Hepatocyte (in vitro differentiated cells): ENCODE results near the gene SSTR1. TPM values are rescaled to one million over a fixed set of nuclear protein-coding genes. Genes with fewer than 3 reads are reported as not detected.

Experiments used
- DNase-seq: peaks from one replicate; pipeline ENCODE4 v3.0.0-alpha.2; 2016; ENCODE audit warnings: low spot score
- H2AFZ ChIP-seq: fragments of 200-600 bp; sonication (generic); 2 replicates; pipeline ENCODE4 v1.6.0; 2016; ENCODE audit warnings: antibody characterized with exemption, mild to moderate bottlenecking
- H3K27ac ChIP-seq: fragments of 200-600 bp; sonication (generic); 2 replicates; pipeline ENCODE4 v1.5.1; 2016; ENCODE audit warnings: mild to moderate bottlenecking
- H3K27me3 ChIP-seq: fragments of 200-600 bp; sonication (generic); 2 replicates; pipeline ENCODE4 v1.6.1; 2016
- H3K36me3 ChIP-seq: fragments of 200-600 bp; sonication (generic); replicated peaks from 2 replicates; pipeline ENCODE4 v1.5.1; 2016; ENCODE audit warnings: low read depth; ENCODE audit not compliant: insufficient read depth
- H3K4me1 ChIP-seq: fragments of 200-600 bp; sonication (generic); 2 replicates; pipeline ENCODE4 v1.5.1; 2016; ENCODE audit warnings: mild to moderate bottlenecking, moderate library complexity; ENCODE audit not compliant: insufficient read depth
- H3K4me2 ChIP-seq: fragments of 200-600 bp; sonication (generic); 2 replicates; pipeline ENCODE4 v1.6.0; 2016
- H3K4me3 ChIP-seq: fragments of 200-600 bp; sonication (generic); 2 replicates; pipeline ENCODE4 v1.5.1; 2016; ENCODE audit warnings: mild to moderate bottlenecking
- H3K79me2 ChIP-seq: fragments of 200-600 bp; sonication (generic); 2 replicates; pipeline ENCODE4 v1.6.0; 2017; ENCODE audit warnings: mild to moderate bottlenecking
- H3K9me2 ChIP-seq: fragments of 200-600 bp; sonication (generic); replicated peaks from 2 replicates; pipeline ENCODE4 v1.6.0; 2017; ENCODE audit warnings: mild to moderate bottlenecking; ENCODE audit not compliant: insufficient read depth
- H3K9me3 ChIP-seq: fragments of 200-600 bp; sonication (generic); 2 replicates; pipeline ENCODE4 v1.5.1; 2016; ENCODE audit warnings: low read depth, mild to moderate bottlenecking
- H4K20me1 ChIP-seq: fragments of 200-600 bp; sonication (generic); 2 replicates; pipeline ENCODE4 v1.6.0; 2016; ENCODE audit warnings: mild to moderate bottlenecking; ENCODE audit not compliant: insufficient read depth, poor library complexity, severe bottlenecking
- EZH2 ChIP-seq: fragments of 200-600 bp; sonication (generic); IDR thresholded peaks from 2 replicates; pipeline ENCODE4 v1.6.1; 2016; ENCODE audit warnings: antibody characterized with exemption, mild to moderate bottlenecking, borderline replicate concordance
- EZH2phosphoT487 ChIP-seq: fragments of 200-600 bp; sonication (generic); IDR thresholded peaks from one replicate; pipeline ENCODE4 v1.6.1; 2018; ENCODE audit warnings: antibody characterized with exemption, mild to moderate bottlenecking, low read depth, moderate library complexity; ENCODE audit not compliant: unreplicated experiment, severe bottlenecking
- WGBS: methylation state at CpG from one replicate; pipeline ENCODE4 v1.1.6; 2016; ENCODE audit warnings: low lambda C conversion rate; ENCODE audit errors: missing lambda C conversion rate; 5-methylcytosine and 5-hydroxymethylcytosine counted together
- polyA plus RNA-seq: library from polyadenylated mRNA; unstranded; fragments of >200 nt; fragmentation: Nextera tagmentation; extraction: Ambion mirVana; gene quantifications from 2 replicates; pipeline ENCODE4 v1.2.1, GENCODE V29; 2016
- total RNA-seq: library from RNA; depleted of rRNA; stranded (reverse); fragments of >200 nt; gene quantifications from 2 replicates; pipeline ENCODE4 v1.2.3, GENCODE V29; 2014
- TF ChIP-seq, protein P1 (sequence below): fragments of 200-600 bp; sonication (generic); IDR thresholded peaks from 2 replicates; pipeline ENCODE4 v1.5.1; 2016; ENCODE audit warnings: antibody characterized with exemption, mild to moderate bottlenecking; ENCODE audit not compliant: poor library complexity

Gene SSTR1
- total and polyA plus RNA-seq, 2 experiments from 2014 or later = 6.0 to 7.1 TPM

DNA sequence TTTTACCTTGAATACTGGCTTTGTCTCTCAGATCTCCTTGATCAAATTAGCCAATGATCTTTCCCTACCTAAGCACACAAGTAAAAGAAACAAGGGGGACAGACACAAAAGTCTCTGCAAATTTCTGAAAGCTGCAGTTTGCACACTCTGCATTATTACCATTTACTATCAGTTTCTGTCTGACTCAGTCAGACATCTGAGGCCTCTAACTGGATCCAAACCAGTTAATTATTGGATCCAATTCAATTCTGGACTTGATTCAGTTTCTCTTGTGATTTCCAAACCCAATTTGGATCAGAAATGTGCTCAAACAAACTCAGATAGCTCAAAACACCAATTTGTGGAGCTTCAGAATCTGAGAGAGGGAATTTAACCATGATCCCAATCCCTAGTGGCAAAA lies 16.6 kb downstream of the SSTR1 start:
- Histone ChIP-seq H3K9me3 (no peaks in the 10 kb centered on the region), H2AFZ (no peak overlapping the region), H3K27ac (no peak overlapping the region), H3K36me3 (no peaks in the 10 kb centered on the region), H3K4me3 (no peak overlapping the region), H3K79me2 (no peaks in the 10 kb centered on the region), H3K4me1 (no peaks in the 10 kb centered on the region), H4K20me1 (no peaks in the 10 kb centered on the region), H3K9me2 (no peaks in the 10 kb centered on the region), H3K27me3 (no peaks in the 10 kb centered on the region), H3K4me2 (no peak overlapping the region)
- TF ChIP-seq EZH2 (no peak), EZH2phosphoT487 (no peak)
- TF ChIP-seq, protein P1, sequence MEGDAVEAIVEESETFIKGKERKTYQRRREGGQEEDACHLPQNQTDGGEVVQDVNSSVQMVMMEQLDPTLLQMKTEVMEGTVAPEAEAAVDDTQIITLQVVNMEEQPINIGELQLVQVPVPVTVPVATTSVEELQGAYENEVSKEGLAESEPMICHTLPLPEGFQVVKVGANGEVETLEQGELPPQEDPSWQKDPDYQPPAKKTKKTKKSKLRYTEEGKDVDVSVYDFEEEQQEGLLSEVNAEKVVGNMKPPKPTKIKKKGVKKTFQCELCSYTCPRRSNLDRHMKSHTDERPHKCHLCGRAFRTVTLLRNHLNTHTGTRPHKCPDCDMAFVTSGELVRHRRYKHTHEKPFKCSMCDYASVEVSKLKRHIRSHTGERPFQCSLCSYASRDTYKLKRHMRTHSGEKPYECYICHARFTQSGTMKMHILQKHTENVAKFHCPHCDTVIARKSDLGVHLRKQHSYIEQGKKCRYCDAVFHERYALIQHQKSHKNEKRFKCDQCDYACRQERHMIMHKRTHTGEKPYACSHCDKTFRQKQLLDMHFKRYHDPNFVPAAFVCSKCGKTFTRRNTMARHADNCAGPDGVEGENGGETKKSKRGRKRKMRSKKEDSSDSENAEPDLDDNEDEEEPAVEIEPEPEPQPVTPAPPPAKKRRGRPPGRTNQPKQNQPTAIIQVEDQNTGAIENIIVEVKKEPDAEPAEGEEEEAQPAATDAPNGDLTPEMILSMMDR = no peak
- DNase-seq = no peak

DNA sequence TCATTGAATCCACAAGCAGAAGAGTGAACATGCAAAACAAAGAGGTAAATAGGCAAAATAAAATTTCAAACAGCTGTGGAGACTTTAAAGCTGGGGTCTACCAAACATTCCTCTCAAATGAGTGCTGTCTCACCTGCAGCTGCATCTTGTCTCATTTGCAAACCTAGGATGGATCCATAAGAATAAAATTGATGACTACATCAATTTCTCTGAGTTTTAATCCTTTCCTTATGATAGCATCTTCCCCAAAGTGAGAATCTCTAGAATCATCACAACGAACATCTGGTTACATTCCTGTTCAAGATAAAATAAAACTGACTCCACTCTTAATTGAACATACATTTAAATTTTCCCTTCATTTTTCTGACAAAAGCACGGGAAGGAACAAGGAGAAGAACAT lies 18.2 kb downstream of the SSTR1 start:
- Histone ChIP-seq H3K27ac (no peak overlapping the region), H3K9me2 (no peaks in the 10 kb centered on the region), H3K4me1 (no peaks in the 10 kb centered on the region), H2AFZ (no peak overlapping the region), H3K4me2 (no peak overlapping the region), H3K36me3 (no peaks in the 10 kb centered on the region), H4K20me1 (no peaks in the 10 kb centered on the region), H3K9me3 (no peaks in the 10 kb centered on the region), H3K27me3 (no peaks in the 10 kb centered on the region), H3K79me2 (no peaks in the 10 kb centered on the region), H3K4me3 (no peak overlapping the region)
- WGBS = 83% methylated on average over 2 of the region's 2 CpGs
- DNase-seq = no peak
- no peak for TF ChIP-seq EZH2phosphoT487
- TF ChIP-seq EZH2 = no peak
- TF ChIP-seq, protein P1 = no peak

DNA sequence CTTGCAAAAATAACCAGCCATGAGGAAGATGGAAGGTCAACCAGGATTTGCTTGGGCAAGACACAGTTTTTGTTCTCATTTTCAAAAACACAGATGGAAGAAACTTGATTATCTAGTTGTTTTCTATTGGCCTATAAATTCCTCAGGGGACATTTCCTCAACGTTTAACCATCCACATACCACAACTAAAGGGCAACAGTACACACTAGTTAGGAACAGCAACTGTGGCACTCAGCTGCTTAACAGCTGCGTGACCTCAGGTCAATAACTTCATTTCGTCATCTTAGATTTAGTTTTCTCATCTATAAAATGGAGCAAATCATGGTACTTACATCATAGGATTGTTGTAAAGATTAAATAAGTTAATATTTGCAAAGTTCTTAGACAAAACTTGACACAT lies 18.7 kb downstream of the SSTR1 start:
- Histone ChIP-seq H3K4me1 (no peaks in the 10 kb centered on the region), H3K79me2 (no peaks in the 10 kb centered on the region), H3K36me3 (no peaks in the 10 kb centered on the region), H3K9me2 (no peaks in the 10 kb centered on the region), H4K20me1 (no peaks in the 10 kb centered on the region), H3K27ac (no peak overlapping the region), H3K9me3 (no peaks in the 10 kb centered on the region), H3K27me3 (no peaks in the 10 kb centered on the region), H3K4me2 (no peak overlapping the region), H2AFZ (no peak overlapping the region), H3K4me3 (no peak overlapping the region)
- 76% methylated on average over 3 of the region's 3 CpGs for WGBS
- no peak for DNase-seq
- TF ChIP-seq EZH2 (no peak), EZH2phosphoT487 (no peak)
- TF ChIP-seq, protein P1 = no peak

DNA sequence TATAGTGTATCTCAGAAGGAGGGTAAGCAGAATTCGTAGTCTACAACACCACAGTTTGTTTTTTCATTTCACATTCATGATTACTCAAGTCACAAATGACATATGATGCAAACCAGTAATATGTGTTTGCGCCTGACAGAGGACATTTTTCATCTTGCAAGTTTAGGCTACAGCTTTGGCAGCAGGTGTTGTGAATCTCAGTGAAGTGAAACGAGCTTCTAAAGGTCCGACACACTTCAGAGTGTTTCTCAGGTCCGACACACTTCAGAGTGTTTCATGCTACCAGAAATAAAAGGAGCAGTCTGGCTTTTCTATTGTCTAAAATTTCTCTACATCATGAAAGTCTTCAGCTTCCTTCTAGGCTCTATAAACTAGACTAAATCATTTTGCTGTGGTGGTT lies 25.5 kb downstream of the SSTR1 start:
- TF ChIP-seq, protein P1 = no peak
- TF ChIP-seq EZH2phosphoT487 (no peak), EZH2 (no peak)
- no peaks in the 10 kb centered on the region for H3K27me3 ChIP-seq
- H3K9me2 ChIP-seq = no peaks in the 10 kb centered on the region
- 69% methylated on average over 5 of the region's 5 CpGs for WGBS
- H3K4me3 ChIP-seq = no peak overlapping the region
- no peaks in the 10 kb centered on the region for H4K20me1 ChIP-seq
- H3K36me3 ChIP-seq = no peaks in the 10 kb centered on the region
- H3K9me3 ChIP-seq = no peaks in the 10 kb centered on the region
- H3K27ac ChIP-seq = no peak overlapping the region
- H3K4me2 ChIP-seq = no peak overlapping the region
- H3K79me2 ChIP-seq = no peaks in the 10 kb centered on the region
- no peaks in the 10 kb centered on the region for H3K4me1 ChIP-seq
- H2AFZ ChIP-seq = no peak overlapping the region
- no peak for DNase-seq
